Measurements from ENCODE around the gene MLXIPL. TPM values are rescaled to one million over a fixed set of nuclear protein-coding genes. Genes with fewer than 3 reads are reported as not detected.

Gene MLXIPL
- total and polyA plus RNA-seq, 2 of the 8 experiments (the other 6 are each of a cell fraction or from before 2014, with no cell fraction given) = 9.4 to 10.6 TPM

DNA sequence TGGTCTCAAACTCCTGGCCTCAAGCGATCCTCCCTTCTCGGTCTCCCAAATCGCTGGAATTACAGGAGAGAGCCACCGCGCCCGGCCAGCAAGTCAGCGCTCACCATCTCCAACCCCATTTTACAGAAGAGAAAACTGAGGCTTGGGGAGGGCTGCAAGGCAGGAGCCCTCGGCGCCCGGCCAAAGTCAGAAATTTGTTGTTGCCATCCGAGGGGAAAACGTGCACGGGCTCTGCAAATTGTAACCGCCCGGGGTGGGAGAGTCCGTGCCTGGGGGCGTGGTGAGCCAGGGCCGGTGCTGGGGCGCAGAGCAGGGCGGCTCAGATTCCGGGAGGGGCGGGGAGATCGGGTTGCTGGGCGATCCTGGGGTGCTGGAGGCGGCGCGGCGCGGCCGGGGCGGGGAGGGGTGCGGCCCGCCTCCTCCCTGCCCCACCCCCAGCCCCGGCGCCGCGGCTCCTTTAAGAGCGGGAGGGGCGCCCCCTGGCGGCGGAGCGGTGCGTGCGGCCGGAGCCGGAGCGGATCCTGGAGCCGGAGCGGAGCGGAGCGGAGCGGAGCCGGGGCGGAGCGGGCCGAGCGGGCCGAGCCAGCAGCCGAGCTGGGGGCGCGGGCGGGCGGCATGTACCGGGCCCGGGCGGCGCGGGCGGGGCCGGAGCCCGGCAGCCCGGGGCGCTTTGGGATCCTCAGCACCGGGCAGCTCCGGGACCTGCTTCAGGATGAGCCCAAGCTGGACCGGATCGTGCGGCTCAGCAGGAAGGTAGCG is 43.2 kb upstream of the MLXIPL start, which contains the start of gene VPS37D:
Gene VPS37D (plus strand): TSS at position 488 of the 759 bp plus-strand sequence. CDS start 128 bp downstream, at position 616.
- H4K8ac ChIP-seq (ENCODE audit: extremely low read depth, insufficient read depth, low read length) = peak within 1 kb of the TSS; percentile 22
- no peak within 1 kb of the TSS for H3K14ac ChIP-seq (ENCODE audit: insufficient read length)
- no peak within 1 kb of the TSS for H2BK120ac ChIP-seq (replicated peaks; ENCODE audit: low read depth, low read length)
- WGBS, 2 experiments (ENCODE audit: extremely low coverage in 1 of 2, insufficient coverage in 1 of 2, insufficient read length in 1 of 2, insufficient replicate concordance in 2 of 2, low coverage in 1 of 2, low lambda C conversion rate in 2 of 2, missing lambda C conversion rate in 1 of 2) = 33% methylated on average over 12 of the region's 79 CpGs; no CpG with 5 or more reads in 1 of the 2 experiments
- H4K91ac ChIP-seq (replicated peaks; ENCODE audit: insufficient read length, low read length) = no peak within 1 kb of the TSS
- H2BK5ac ChIP-seq (ENCODE audit: low read depth, low read length) = no peak within 1 kb of the TSS
- no peak within 1 kb of the TSS for H2AFZ ChIP-seq (ENCODE audit: low read length)
- H3K27ac ChIP-seq (ENCODE audit: low read depth, low read length) = no peak within 1 kb of the TSS
- FAIRE-seq (no peak), DNase-seq (ENCODE audit: low read depth in 1 of 2, low spot score in 2 of 2) (peak; percentile 70 to 99)
- no peak within 1 kb of the TSS for H3K4ac ChIP-seq (replicated peaks; ENCODE audit: insufficient read length, low read depth, low read length)
- no peak within 1 kb of the TSS for H2BK20ac ChIP-seq (ENCODE audit: low read length)
- H3K4me2 ChIP-seq (ENCODE audit: insufficient read depth in 1 of 2, low read depth in 2 of 2, low read length in 2 of 2) = peak within 1 kb of the TSS; percentile 76 to 87
- H2BK15ac ChIP-seq (ENCODE audit: low read length) = no peak within 1 kb of the TSS; the same call in 1 of the 2 replicates
- ChIA-PET CTCF (ENCODE audit: partially characterized antibody) (interaction anchor here (0.6 to 9.1 kb wide), 21 partner anchors 9 to 142 kb away, joined by 3 to 72 read pairs (median 4); no protein-coding TSS in a partner anchor), POLR2A (ENCODE audit: partially characterized antibody) (interaction anchor here (0.6 to 2.1 kb wide), 2 partner anchors 45 to 71 kb away, joined by 3 to 6 read pairs; partner anchors contain the start of gene ABHD11)
- no peaks in the 10 kb centered on the region for H3K36me3 ChIP-seq (ENCODE audit: control insufficient read depth in 2 of 4, insufficient read depth in 4 of 4, low read length in 3 of 4)
- H3K9ac ChIP-seq (replicated peaks in 1 of 4; ENCODE audit: extremely low read depth in 1 of 4, low read depth in 3 of 4, low read length in 3 of 4) = peak within 1 kb of the TSS in 1 of 4 experiments; percentile 74; a peak in 3 of 7 replicates
- peak within 1 kb of the TSS; percentile 50; the same call in 1 of the 2 replicates for H2BK12ac ChIP-seq (ENCODE audit: low read depth, low read length)
- peaks cover 5% of the 10 kb centered on the region; the same call in 1 of the 2 replicates for H3K23me2 ChIP-seq (ENCODE audit: low read depth, low read length)
- H3K9me3 ChIP-seq (ENCODE audit: insufficient read depth in 2 of 2, low read depth in 1 of 2, low read length in 1 of 2) = peaks cover 0 to 4% of the 10 kb centered on the region in 2 experiments; a peak in 1 of 4 replicates
- no peaks in the 10 kb centered on the region for H4K20me1 ChIP-seq (replicated peaks in 1 of 2; ENCODE audit: control insufficient read depth in 1 of 2, insufficient read depth in 2 of 2, low read length in 2 of 2)
- no peak within 1 kb of the TSS for H3K18ac ChIP-seq (ENCODE audit: extremely low read depth, low read length)
- 0 out of 2 replicates have a peak, but pooled peaks cover 3% of the 10 kb centered on the region for H3K79me1 ChIP-seq (ENCODE audit: low read depth, low read length)
- H3K23ac ChIP-seq (ENCODE audit: insufficient read length) = no peak within 1 kb of the TSS
- peaks cover 0 to 20% (median 9%) of the 10 kb centered on the region in 4 experiments; a peak in 6 of 7 replicates for H3K4me1 ChIP-seq (replicated peaks in 1 of 4; ENCODE audit: control insufficient read depth in 3 of 4, insufficient read depth in 4 of 4, low read length in 3 of 4)
- H2AK5ac ChIP-seq (ENCODE audit: low read depth, low read length) = no peak within 1 kb of the TSS
- H4K5ac ChIP-seq (ENCODE audit: insufficient read length, low read depth, low read length) = no peak within 1 kb of the TSS
- no peaks in the 10 kb centered on the region; a peak in 1 of 7 replicates for H3K27me3 ChIP-seq (replicated peaks in 1 of 4; ENCODE audit: control insufficient read depth in 3 of 4, extremely low read depth in 1 of 4, insufficient read depth in 3 of 4, low read length in 3 of 4)
- no peaks in the 10 kb centered on the region for H3K79me2 ChIP-seq (ENCODE audit: control insufficient read depth in 1 of 2, insufficient read depth in 2 of 2, low read length in 2 of 2)
- peak within 1 kb of the TSS; percentile 37 to 63 (median 46) for H3K4me3 ChIP-seq (ENCODE audit: extremely low read depth in 1 of 4, insufficient read depth in 2 of 4, low read depth in 3 of 4, low read length in 4 of 4)
- H3K56ac ChIP-seq (replicated peaks; ENCODE audit: insufficient read length, low read depth, low read length) = no peak within 1 kb of the TSS
- TF ChIP-seq CHD1 (IDR thresholded peaks at IDR 0.05; ENCODE audit: low read depth, low read length) = no peak
- TF ChIP-seq KDM1A (IDR thresholded peaks at IDR 0.05; ENCODE audit: borderline replicate concordance, low read length) = peak; percentile 100
- TF ChIP-seq EGR1 (IDR thresholded peaks at IDR 0.05; ENCODE audit: borderline replicate concordance, low read depth, low read length) = peak; percentile 60; the same call in 1 of the 2 replicates
- 0 out of 2 replicates have a peak, but pooled peaks have one; percentile 23 for TF ChIP-seq RFX5 (IDR thresholded peaks at IDR 0.05; ENCODE audit: borderline replicate concordance, low read depth, low read length)
- peak; percentile 56; the same call in 1 of the 2 replicates for TF ChIP-seq SP1 (IDR thresholded peaks at IDR 0.05; ENCODE audit: low read depth, low read length)
- TF ChIP-seq YY1 (IDR thresholded peaks at IDR 0.05; ENCODE audit: low read depth, low read length) = peak; percentile 23; the same call in 1 of the 2 replicates
- 0 out of 2 replicates have a peak, but pooled peaks have one; percentile 27 for TF ChIP-seq CREB1 (IDR thresholded peaks at IDR 0.05)
- TF ChIP-seq EP300 (IDR thresholded peaks at IDR 0.05; ENCODE audit: borderline replicate concordance in 1 of 2, low read depth in 2 of 2, low read length in 2 of 2) = peak in 1 of 2 experiments; percentile 85; a peak in 2 of 3 replicates
- TF ChIP-seq, protein P1, sequence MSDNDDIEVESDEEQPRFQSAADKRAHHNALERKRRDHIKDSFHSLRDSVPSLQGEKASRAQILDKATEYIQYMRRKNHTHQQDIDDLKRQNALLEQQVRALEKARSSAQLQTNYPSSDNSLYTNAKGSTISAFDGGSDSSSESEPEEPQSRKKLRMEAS (IDR thresholded peaks at IDR 0.05) = peak; percentile 12; the same call in 1 of the 2 replicates
- TF ChIP-seq KDM4A (IDR thresholded peaks at IDR 0.05; ENCODE audit: low read depth, low read length, severe bottlenecking) = peak; percentile 22
